ENCODE measurements around the gene MUC4.
"Not testable (repeated sequence)": the region's sequence is repeated elsewhere in the genome, so short reads cannot be mapped to it uniquely, and the experiment has no call there.

Gene MUC4

DNA sequence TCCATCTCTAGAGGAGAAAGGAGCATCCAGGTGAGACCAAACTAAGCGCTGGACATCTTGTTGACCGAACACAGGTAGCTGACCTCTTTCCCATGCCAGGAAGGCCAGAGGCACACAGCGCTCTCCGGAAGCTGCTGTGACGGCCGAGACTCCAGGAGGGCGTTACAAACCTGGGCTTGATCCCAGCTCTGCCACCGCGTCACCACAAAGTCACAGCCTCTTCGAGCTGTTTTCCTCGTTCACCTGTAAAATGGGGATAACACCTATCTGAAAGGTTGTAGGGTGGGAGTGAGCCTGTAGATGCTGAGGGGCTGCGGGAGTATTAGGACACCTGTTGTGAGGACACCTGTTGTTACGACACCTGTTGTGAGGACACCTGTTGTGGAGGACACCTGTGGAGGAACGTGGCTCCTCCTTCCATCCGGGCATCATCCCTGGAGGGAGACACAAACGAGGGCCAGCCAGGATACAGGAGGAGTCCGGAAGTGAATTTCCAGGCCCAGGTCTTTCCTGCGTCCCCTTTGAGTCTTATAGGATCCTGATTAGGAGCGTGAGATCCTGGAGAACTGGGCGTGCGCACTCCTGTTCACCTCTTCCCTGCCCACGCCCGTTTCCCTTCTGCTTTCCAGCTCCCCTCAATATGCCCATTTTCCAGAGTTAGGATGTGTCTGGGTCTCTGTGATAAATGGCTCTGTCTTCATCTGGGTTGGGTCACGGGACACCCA, 2.3 kb upstream of the MUC4 start:
- DNase-seq: no peak

DNA sequence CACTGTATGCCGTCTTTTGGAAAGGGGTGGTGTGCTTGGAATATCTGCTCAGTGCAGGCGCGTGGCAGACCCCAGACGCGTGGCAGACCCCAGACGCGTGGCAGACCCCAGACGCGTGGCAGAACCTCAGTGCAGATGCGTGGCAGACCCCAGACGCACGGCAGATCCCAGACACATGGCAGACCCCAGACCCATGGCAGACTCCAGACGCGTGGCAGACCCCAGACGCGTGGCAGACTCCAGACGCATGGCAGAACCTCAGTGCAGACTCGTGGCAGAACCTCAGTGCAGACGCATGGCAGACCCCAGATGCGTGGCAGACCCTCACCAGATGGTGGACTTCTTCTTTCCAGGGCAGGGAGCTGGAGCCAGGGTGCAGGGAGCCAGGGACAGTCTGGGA, 637 bp upstream of the MUC4 start:
- DNase-seq: no peak

GRCh38 chr3:195810455-195810845, 1.3 kb downstream of the MUC4 start:
- DNase-seq: no peak

GRCh38 chr3:195809796-195810454, 1.8 kb downstream of the MUC4 start:
- no peak for DNase-seq

GRCh38 chr3:195809291-195809785, 2.4 kb downstream of the MUC4 start:
- DNase-seq: no peak

GRCh38 chr3:195808741-195809290, 2.9 kb downstream of the MUC4 start:
- DNase-seq: no peak

DNA sequence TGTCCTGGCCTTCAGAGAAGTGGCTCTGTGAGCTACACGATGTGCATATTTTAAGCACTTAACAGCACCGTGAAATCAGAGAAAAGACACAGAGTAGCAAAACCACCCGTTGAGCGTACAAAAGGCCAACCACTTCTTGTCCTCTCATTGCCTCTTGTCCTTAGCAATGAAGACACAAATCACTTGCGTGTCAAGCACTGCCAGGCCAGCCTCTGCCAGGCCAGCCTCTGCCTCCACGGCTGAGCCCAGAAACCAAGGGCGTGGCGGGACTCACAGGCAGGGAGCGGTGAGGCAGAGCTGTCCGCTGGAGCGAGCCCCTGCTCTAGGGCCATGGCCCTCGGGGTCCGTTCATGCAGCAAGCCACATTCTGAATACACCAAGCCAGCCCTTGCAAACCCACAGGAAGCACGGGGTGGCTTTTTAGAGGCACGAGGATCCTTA, 4.0 kb downstream of the MUC4 start:
- no peak for DNase-seq

- DNase-seq: no peak
Measured at GRCh38 chr3:195806916-195807231, 4.9 kb downstream of the MUC4 start.

GRCh38 chr3:195806211-195806915, 5.4 kb downstream of the MUC4 start:
- DNase-seq: no peak

DNA sequence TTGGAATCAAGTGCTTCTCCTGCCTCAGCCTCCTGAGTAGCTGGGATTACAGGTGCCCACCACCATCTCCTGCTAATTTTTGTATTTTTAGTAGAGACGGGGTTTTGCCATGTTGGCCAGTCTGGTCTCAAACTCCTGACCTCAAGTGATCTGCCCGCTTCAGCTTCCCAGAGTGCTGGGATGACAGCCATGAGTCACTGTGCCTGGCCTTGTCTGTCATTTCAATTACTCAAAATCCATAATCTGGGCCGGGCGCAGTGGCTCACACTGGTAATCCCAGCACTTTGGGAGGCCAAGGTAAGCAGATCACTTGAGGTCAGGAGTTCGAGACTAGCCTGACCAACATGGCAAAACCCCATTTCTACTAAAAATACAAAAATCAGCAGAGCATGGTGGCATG, 6.1 kb downstream of the MUC4 start:
- DNase-seq: not testable (repeated sequence)

GRCh38 chr3:195805181-195805580, 6.5 kb downstream of the MUC4 start:
- no peak for DNase-seq

GRCh38 chr3:195803289-195803908, 8.3 kb downstream of the MUC4 start:
- no peak for DNase-seq

DNA sequence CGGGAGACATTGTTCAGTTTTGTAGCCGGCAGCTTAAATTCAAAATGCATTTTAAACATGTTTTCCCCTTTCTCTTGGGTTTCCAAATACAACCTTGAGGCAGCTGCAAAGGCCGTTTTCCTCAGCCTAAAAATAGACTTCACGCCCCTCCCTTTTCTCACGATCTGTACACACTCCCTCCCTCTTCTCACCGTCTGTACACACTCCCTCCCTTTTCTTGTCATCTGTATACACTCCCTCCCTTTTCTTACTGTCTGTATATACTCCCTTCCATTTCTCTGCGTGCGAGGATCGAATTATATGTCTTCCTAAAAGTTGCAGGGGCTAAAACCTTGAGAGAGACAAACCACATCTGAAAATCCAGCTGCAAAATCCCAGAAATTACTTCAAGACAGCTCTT, 8.9 kb downstream of the MUC4 start:
- no peak for DNase-seq

DNA sequence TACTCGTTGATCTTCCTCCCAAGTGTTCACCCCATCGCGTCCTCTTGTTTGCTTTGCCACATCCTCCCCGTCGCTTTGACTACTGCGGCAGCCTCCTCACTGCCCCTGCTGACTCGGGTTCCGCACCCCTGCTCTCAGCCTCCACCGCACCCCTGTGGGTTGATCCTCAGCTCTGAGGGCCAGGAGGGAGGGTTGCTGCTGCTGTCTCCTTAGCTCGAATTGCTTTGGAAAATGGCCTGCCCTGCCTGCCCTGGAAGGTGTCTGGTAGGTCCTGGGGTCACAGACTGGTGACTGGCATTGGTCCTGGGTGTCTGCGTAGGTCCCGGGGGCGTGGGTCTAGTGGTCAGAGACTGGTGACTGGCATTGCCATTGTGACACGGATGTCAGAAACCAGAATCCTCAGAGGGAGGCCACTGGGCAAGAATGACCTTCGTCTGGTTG, 9.4 kb downstream of the MUC4 start:
- no peak for DNase-seq

- no peak for DNase-seq
Measured at GRCh38 chr3:195801251-195802183, 10.2 kb downstream of the MUC4 start.

DNA sequence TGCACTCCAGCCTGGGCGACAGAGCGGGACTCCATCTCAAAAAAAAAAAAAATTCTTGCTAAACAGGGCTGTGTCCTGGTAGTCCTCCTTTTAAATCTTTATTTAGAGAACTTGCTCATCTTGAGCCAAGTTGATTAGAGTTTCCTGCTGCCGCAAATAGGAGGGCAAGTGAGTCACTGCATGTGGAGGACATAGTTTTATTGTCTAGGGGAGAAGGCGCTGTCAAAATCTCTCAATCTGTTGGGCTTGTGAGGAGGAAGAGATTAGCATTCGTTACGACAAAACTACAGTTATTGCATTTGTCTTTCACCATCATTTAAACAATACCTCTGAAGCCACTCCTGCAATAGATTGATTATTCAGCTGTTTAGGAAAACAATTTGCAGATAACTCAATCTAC, 11.5 kb downstream of the MUC4 start:
- DNase-seq: no peak

- no peak for DNase-seq
Measured at GRCh38 chr3:195796795-195797194, 14.9 kb downstream of the MUC4 start.

DNA sequence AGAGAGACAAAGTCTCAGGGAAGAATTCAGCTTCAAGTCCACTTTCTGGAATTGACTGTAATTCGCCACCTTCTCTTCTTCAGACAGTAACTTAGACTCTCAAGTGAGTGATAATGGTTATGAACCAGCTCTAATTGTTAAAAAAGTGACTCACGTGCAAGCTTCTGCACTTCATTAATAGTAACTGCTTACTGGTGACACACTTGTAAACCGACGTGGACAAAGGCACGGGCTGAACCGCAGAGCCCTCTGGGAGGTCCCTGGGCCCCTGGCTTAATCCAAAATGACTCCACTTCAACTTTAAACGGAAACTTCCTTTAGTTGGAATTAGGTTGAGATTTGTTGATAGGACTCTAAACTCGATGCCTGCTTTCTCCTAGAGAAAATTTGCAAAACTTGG, 17.0 kb downstream of the MUC4 start:
- no peak for DNase-seq

DNA sequence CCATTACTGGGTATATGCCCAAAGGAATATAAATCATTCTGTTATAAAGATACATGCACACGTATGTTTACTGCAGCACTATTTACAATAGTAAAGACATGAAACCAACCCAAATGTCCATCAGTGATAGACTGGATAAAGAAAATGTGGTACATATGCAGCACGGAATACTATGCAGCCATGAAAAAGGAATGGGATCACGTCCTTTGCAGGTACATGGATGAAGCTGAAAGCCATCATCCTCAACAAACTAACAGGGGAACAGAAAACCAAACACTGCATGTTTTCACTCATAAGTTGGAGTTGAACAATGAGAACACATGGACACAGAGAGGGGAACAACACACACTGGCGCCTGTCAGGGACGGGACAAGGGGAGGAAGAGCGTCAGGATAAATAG, 19.1 kb downstream of the MUC4 start:
- not testable (repeated sequence) for DNase-seq

DNA sequence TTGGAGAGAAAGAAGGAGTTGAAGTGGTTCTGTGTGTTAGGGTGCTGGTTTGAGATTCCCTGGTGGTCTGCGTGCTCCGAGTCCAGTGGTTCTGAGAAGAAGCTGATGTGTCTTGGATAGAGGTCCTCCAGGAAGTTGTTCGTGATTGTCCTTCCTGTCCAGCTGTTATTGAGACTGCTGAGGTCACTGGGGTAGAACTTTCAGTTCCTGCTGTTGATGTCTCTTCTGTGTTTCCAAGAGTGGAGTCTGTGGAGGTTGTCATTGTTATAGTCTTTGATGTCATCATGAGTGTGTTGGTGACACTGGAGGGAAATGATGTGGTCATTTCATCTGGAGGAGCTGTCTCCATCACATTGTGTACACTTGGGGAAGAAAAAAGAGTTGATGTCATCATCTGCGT, 20.8 kb downstream of the MUC4 start:
- DNase-seq: no peak

Data from nucleus accumbens (tissue), 56 donors.